DMS 273 (cell line): ENCODE results near the gene ABLIM1.

Experiments
- DNase-seq: peaks from one replicate; lab custom pipeline; 2025; ENCODE audit not compliant: unreplicated experiment; lab: John Stamatoyannopoulos, UW

The ABLIM1 gene

GRCh38 chr10:114680543-114681117, 22.6 kb upstream of the ABLIM1 start:
- peak; percentile 26 for DNase-seq

DNA sequence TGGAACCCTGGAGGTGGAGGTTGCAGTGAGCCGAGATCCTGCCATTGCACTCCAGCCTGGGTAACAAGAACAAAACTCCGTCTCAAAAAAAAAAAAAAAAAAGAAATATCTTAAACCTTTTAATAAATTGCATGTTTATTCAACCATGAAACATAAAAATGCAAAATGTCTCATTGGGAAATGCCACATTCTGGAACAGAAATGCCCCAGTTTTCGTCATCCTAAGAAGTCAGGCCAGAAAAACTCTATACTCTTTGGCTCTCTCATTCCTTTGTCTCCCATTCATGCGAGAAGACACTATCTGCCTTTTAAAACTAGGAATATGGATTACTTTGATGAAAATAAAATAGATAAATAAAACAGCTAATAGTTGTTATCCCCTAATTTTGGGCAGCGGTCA, 21.5 kb upstream of the ABLIM1 start:
- no peak for DNase-seq

- DNase-seq, result no peak
Observed at GRCh38 chr10:114678820-114679219, 20.7 kb upstream of the ABLIM1 start.

GRCh38 chr10:114678336-114678735, 20.3 kb upstream of the ABLIM1 start:
- no peak for DNase-seq

DNA sequence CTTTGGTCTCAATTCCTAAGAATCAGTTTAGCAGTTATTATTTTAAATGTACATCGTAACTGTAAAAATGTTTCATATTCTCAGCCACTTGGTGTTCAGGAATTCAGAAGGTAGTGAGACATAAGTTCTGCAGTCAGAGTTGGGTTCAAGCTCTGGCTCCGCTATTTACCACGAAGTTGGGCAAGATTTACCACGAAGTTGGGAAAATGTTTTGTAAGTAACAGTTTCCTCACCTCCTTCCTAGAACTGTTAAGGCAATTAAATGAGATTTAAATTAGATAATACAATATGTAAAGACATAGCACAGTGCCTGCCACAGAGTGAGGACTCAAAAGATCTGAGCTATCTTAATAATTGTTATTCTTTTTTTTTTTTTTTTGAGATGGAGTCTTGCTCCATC, 16.3 kb upstream of the ABLIM1 start:
- DNase-seq, result no peak

DNA sequence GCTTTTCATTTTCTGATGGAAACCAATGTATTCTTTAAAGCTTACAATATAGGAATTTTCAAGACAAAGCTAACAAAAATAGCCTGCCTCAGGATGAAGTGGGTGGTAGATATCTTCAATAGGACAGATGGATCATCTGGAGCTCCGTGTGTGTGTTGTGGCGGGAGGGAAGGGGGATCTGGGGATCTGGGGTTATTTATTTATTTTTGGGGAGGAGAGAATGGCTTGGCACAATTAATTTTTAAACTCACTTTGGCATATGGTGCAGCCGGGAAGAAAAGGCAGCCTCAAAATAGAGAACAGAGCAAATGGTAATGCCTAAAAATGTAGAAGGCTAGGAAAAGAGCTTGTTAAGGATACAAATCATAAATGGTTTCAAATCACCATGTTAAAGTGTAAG, 11.6 kb upstream of the ABLIM1 start:
- no peak for DNase-seq

DNA sequence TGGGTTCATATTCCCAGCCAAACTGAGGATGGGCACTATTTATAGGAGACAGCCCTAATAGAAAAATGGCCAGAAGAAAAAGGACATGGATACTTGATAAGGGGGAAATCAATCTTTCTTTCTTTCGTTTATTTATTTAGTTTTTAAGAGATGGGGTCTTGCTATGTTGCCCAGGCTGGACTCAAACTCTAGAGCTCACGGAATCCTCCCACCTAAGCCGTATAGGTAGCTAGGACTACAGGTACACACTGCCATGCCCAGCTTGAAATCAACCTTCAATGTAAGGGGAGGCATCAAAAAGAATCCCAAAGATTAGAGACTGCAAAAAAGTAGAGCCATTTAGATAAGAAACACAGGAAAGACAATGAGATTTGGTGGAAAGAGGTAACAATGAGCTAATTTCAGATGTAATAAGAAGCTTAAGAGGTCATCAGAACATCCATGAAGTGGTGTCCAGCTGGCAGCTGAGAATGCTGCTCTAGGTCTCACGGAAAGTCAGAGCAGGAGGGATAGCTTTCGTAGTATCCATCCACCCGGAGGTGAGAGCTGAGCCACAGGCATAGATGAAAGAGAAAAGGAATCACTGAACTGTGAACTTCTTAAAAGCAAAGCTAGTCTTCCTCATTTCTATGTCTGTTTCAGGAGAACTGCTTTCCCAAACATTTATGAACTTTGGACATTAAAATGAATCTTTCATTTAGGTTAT, 10.5 kb upstream of the ABLIM1 start:
- no peak for DNase-seq

GRCh38 chr10:114665873-114666272, 7.8 kb upstream of the ABLIM1 start:
- no peak for DNase-seq

- DNase-seq, result no peak
Observed at GRCh38 chr10:114665406-114665805, 7.3 kb upstream of the ABLIM1 start.

- peak; percentile 4 for DNase-seq
Observed at GRCh38 chr10:114664127-114664526, 6.1 kb upstream of the ABLIM1 start.

DNA sequence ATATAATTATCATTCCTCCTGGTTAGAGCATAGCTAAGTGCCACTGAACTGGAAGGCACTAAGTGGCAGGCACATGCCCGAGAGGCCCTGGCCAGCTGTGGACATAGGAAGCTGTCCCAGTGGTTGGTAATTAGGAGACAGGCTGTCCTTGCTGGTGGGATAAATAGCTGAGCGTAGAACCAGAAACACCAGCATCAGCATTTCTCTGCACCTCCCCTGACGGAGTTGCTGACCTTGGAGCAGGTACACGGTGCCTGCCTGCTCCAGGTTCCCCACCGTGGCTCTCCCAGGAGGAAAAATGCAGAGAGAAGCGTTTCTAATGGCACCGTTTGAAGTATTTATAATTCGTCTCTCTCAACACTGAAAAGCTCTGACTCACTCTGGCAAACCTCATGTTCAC, 5.6 kb upstream of the ABLIM1 start:
- DNase-seq, result peak; percentile 5

- DNase-seq, result peak; percentile 18
Observed at GRCh38 chr10:114662646-114663217, 4.7 kb upstream of the ABLIM1 start.

DNA sequence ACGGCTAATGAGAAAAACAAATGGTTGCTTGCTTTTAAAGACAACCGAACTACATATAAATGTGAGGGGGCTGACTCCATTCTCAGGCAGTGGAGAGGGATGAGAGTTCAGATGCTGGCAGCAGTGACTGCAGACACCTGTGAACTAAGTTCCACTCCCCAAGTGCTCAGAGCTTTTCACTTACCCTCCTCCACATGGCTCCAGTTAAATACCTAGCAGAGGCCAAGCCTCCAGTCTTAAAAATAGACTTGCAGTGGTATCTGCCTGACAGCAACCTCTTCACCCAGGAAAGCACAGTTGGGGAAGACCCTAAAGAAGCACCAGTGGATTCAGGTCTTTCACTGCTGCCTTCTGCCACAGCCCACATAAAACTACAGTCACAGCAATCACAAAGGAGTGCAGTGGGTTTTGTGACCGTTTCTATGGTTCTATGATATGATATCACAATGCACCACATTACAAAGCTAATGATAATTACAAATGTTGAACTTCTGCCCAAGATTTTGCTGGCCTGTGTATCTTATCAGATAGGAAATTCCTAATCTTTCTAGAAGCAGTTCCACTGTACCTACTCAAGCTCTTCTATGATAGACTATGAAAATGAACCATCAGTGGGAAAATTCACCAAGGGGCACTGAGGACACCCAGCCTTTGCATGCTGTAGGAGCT, 3.3 kb upstream of the ABLIM1 start:
- no peak for DNase-seq

DNA sequence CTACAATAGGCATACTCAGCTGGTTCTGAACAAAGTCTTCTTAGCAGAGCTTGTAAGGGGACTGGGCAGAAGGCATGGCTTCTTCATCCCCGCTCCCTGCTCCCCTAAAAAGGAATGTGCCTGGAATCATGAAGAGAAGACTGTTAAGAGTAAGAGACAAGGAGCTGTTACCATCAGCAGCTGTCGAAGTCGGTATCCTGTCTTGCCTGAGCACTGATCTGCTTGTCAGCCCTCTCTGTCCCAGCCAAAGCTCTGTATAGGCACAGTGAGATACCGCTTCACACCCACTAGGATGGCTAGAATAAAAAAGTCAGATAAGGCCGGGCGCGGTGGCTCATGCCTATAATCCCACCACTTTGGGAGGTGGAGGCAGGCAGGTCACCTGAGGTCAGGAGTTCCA, 2.4 kb downstream of the ABLIM1 start:
- no peak for DNase-seq

- DNase-seq, result no peak
Observed at GRCh38 chr10:114654822-114655575, 3.1 kb downstream of the ABLIM1 start.

DNA sequence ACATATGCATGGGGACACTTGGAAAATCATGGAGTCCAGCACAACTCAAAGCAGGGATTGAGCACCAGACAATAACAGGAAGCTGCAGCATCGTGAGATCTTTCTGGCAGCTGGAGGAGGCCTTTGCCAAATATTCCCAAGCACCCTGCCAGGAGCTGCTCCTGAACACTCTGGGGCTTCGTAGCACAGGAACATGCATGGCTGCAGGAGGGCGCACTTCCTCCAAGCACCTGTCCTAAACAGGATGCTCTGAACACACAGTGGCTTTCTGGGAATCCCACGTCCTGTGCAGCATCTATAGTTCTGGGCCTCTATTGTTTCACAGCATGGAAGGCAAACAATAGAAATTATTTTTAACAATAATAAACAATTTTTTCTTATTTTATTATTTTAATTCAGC, 4.1 kb downstream of the ABLIM1 start:
- DNase-seq, result peak; percentile 24

DNA sequence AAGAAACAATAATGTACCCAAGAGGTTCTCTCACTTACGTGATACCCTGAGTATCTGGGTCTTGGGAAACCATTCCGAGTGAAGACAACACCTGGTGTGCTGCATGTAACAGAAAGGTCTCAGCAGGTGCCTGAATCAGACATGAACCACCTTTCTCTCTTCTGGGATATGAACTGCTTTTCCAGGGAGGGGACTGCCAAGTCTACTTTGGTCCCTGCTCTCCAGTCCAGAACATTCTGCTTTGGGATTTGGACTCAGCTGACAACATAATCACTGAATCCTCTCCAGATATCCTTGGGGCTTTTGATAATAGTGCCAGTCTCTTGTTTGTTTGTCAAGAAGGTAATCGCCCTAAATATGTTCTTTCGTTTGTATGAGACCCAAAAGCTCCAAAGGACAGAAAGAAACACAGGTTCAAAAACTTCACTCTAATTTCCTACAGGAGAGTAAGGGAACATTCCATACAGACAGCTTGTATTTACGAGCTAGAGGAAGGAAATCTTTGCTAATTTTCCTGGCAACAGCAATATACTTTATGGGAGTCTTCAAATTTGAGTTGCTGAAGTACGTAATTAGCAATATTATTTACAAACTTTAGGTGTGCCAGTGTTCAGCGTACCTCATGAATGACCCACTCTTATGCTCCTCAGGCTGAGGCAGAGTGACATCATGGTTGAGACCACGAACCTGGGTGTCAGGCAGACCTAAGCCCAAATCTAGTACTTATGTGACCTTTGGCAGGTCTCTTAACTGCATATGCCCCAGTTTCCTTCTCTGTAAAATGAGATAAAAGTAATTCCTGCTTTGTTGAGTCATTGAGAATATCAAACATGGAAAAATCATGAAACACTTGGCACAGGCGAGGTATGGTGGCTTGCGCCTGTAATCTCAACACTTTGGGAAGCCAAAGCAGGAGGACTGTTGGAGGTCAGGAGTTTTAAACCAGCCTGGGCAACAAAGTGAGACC, 5.4 kb downstream of the ABLIM1 start:
- DNase-seq, result no peak

GRCh38 chr10:114650831-114651230, 7.2 kb downstream of the ABLIM1 start:
- no peak for DNase-seq

DNA sequence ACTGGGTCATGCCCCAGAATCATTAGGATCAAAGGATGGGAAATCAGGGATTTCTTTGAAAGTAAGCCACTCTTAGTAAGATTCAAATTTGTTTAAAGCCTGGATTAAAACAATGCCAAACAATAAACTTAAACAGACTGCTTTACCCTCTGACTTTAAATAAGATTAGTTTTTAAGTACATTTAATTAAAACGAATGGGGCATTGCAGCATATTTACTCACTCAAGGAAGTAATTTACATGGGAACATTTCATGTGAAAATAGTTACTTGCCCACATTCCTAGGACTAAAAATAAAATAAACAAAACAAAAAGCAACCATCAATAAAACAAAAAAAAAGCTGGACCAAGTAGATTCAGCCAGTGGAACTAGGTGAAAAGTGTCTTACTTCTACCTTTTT, 7.8 kb downstream of the ABLIM1 start:
- DNase-seq, result no peak

GRCh38 chr10:114649217-114649903, 8.7 kb downstream of the ABLIM1 start:
- no peak for DNase-seq
